HG03354 (cell line): ENCODE data around the gene A3GALT2.
A peak's percentile ranks its signal among the peaks of the same experiment; 100 is the strongest.

Source experiments
- ATAC-seq: cut with Tn5 transposase; IDR thresholded peaks from one replicate; pipeline ENCODE4 v1.9.1; 2021; ENCODE audit warnings: mild to moderate bottlenecking; ENCODE audit not compliant: unreplicated experiment, poor library complexity, severe bottlenecking

A3GALT2 gene

DNA sequence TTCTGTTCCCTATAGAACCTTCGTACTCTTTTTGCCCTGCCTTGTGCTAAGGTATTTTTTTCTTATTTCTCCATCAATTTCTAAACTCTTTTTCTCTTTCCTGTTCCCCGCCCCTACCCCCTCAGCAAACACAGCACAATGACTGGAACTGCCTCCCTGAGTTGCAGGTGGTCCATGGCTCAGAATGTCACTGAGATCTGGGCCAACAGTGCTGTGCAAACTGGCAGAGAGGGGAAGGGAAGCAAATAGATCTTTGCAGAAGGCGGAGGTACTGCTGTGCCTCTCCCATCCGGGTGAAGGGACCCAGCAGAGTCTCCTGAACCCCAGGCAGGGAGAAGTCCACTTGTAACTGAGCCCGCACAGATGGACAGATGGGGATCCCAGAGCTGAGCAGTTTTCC lies 32.6 kb upstream of the A3GALT2 start:
- no peak for ATAC-seq

- ATAC-seq = no peak
Measured at GRCh38 chr1:33351281-33351660, 30.4 kb upstream of the A3GALT2 start.

DNA sequence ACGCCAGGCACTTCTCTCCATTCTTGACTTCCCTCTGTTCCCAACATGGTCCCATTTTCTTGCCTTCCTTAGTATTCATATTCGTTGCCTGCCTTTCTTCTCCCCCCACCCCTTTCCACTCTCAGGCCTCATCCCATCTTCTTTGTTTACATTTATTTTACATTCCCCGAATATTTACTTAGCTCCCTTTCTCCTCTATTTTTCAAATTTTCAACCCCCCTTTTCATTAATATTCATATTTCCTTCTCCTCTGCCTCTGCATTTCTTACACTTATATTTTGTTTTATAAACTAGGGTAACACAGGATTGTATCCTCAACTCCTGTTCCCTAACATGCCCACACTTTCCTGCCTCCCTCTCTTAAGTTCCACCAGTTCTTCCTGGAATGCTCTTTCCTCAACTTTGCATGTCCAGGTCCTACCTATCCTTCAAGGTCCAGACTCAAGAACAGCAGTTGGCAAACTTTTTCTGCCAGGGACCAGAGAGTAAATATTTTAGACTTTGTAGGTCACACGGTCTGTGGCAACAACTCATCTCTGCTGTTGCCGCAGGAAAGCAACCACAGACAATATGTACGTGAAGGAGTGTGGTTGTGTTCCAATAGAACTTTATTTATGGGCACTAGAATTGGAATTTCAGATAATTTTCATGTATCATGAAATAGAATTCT lies 29.8 kb upstream of the A3GALT2 start:
- no peak for ATAC-seq

GRCh38 chr1:33349778-33350610 lies 29.1 kb upstream of the A3GALT2 start:
- peak; percentile 76 for ATAC-seq

DNA sequence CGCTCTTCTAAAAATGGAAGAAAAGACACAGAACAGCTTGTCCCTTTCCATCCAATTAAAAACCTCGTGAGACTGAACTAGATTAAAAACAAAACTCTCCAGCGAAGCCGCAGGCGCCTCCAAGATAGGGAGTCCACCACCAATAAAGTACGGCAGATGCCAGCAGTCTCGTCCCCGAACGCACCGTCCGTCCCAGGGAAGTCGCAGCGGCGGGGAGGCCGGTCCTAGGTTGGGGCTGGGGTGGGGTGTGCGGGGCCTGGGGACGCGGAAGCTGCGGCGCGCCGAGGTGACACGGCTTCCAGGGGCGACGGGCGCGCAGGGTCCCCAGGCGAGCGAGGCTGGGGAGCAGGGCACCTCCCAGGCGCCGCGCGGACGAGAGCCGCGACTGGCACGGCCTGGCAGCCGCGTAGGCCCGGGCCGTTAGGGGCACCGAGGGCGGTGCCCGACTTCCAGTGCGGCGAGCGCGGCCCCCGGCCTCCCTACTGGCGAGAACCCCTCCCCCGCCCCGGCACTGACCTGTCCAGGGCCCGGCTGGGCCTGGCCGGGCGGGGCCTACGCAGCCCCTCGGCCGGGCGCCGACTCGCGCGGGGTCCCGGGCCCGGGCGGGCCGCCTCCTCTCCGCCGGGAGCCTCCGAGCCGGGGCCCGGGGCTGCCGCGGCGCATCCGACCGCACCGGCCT lies 28.3 kb upstream of the A3GALT2 start:
- ATAC-seq = peak; percentile 39

GRCh38 chr1:33348676-33349080 lies 27.8 kb upstream of the A3GALT2 start:
- no peak for ATAC-seq

- no peak for ATAC-seq
Measured at GRCh38 chr1:33348194-33348593, 27.3 kb upstream of the A3GALT2 start.

DNA sequence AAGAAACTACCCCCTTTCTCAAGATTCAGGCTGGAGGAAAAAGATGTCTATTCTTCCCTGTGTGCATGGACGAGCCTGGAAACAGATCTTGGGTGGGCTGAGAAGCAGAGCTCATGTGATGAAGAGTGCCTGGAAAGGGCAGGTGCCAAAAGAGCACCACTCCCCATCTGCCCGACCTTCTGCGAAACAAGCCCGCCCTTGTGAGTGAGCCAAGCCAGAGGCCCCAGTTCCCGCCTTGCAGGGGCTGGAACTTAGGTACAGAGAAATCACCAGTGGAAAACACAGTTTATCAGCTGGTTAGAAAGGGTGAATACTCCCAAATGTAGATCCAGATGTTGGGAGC lies 26.7 kb upstream of the A3GALT2 start:
- no peak for ATAC-seq

- no peak for ATAC-seq
Measured at GRCh38 chr1:33346927-33347649, 26.2 kb upstream of the A3GALT2 start.

- ATAC-seq = no peak
Measured at GRCh38 chr1:33346533-33346926, 25.6 kb upstream of the A3GALT2 start.

DNA sequence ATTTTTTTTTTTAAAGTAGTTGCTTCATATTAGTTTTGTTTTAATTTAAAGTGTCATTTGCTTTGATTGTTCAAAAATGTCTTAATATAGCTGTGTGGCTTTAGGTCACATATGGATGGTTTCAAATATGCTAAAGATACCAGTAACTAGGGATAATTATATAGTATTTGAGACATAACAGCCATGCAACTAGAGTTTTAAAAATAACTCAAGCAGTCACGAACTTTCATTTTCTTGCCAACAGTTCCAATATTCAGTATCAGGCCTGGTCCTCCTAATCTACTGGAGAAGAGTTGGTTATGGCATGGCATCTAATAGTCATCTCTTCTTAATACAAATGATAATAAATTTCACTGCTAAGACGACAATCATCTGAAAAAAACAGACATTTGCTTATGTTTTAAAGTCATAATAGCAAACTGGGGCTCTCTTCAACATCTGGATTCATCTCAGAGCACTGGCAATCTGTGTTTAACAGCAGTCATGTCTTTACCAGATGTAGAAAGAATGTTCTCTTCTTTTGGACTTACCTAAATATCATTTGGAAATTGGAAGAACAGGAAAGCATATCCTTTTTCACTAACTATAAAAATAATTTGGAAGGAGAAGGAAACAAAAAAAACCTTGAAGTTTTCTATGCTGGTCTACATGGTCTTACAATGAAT lies 24.1 kb upstream of the A3GALT2 start:
- no peak for ATAC-seq

- ATAC-seq = no peak
Measured at GRCh38 chr1:33343539-33343938, 22.6 kb upstream of the A3GALT2 start.

DNA sequence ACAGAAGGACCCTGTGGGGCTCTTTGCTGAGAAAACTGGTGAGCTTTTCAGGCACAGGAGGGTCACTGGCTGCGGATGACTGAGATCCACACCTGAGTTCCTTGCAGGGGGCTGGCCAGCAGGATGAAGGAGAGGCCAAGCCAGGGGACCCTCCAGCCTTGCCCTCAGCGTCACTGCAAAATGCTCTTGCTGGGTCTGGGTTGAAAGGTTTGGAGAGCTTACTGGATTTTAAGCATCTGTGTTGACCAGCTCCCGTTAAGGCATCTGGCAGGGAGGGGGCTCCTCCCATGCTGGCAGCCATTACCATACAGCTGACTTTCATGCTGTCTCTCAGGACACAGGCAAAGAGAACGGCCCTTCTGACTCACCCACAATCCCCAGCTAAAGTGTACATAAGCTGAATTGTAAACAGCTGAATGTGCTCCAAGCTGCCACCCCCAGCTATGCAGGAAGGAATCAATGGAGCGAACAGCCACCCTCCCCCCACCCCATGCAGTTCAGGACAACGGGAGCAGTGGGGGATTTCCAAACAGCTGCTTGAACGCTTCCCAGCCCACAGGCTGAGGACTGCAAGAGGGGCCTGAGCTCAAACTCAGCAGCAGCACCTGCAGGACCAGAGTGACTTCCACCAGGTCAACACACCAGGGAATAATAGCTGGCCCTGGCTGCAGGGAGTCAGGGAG lies 21.3 kb upstream of the A3GALT2 start:
- ATAC-seq = no peak

DNA sequence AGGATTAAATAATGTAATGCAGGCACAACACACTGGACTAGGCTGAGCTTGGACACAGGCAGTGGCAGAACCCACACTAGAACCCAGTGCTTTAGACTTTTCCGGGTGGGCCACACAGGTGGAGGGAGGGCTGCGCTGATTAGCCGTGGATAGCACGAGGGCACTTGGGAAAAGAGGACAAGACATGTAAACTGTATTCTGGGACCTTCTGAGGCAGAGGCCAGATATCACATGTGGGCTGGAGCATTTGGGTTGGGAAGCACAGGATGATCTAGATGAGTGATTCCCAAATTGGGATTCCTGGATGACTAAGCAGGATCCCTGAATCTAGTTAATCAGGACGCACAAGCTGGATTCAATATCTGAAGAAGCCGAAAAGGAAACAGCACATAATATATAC lies 20.3 kb upstream of the A3GALT2 start:
- no peak for ATAC-seq

GRCh38 chr1:33339413-33339812 lies 18.5 kb upstream of the A3GALT2 start:
- ATAC-seq = no peak

- ATAC-seq = no peak
Measured at GRCh38 chr1:33338440-33339211, 17.7 kb upstream of the A3GALT2 start.

GRCh38 chr1:33338048-33338439 lies 17.1 kb upstream of the A3GALT2 start:
- ATAC-seq = no peak

- no peak for ATAC-seq
Measured at GRCh38 chr1:33337441-33337840, 16.5 kb upstream of the A3GALT2 start.

- ATAC-seq = no peak
Measured at GRCh38 chr1:33336580-33336979, 15.7 kb upstream of the A3GALT2 start.
